GM20431 (cell line): ENCODE data around the gene GPR156.
"Not testable (repeated sequence)": the region's sequence is repeated elsewhere in the genome, so short reads cannot be mapped to it uniquely, and the experiment has no call there.

Source experiments
- in situ Hi-C: fragments of 300-500 bp; cut with MseI, MboI; formaldehyde crosslinking; loops from one replicate; pipeline ENCODE4 v1.15.0; 2020; ENCODE audit warnings: low sequenced_read_pairs; ENCODE audit not compliant: unreplicated experiment

The GPR156 gene

GRCh38 chr3:120168611-120169010 lies 116.4 kb downstream of the GPR156 start:
- in situ Hi-C loops = no loop called here

GRCh38 chr3:120168038-120168437 lies 117.0 kb downstream of the GPR156 start:
- in situ Hi-C loops = no loop called here

GRCh38 chr3:120167488-120167887 lies 117.5 kb downstream of the GPR156 start:
- in situ Hi-C loops = no loop called here

GRCh38 chr3:120163816-120164215 lies 121.2 kb downstream of the GPR156 start:
- in situ Hi-C loops = no loop called here

GRCh38 chr3:120163026-120163425 lies 122.0 kb downstream of the GPR156 start:
- in situ Hi-C loops = no loop called here

- in situ Hi-C loops = no loop called here
Observed at GRCh38 chr3:120162400-120162799, 122.6 kb downstream of the GPR156 start.

- in situ Hi-C loops = no loop called here
Observed at GRCh38 chr3:120161902-120162301, 123.1 kb downstream of the GPR156 start.

- in situ Hi-C loops = no loop called here
Observed at GRCh38 chr3:120160050-120160449, 125.0 kb downstream of the GPR156 start.

GRCh38 chr3:120157681-120158080 lies 127.3 kb downstream of the GPR156 start:
- in situ Hi-C loops = no loop called here

- in situ Hi-C loops = no loop called here
Observed at GRCh38 chr3:120157113-120157512, 127.9 kb downstream of the GPR156 start.

- in situ Hi-C loops = no loop called here
Observed at GRCh38 chr3:120156699-120157098, 128.3 kb downstream of the GPR156 start.

- in situ Hi-C loops = not testable (repeated sequence)
Observed at GRCh38 chr3:120155694-120156093, 129.3 kb downstream of the GPR156 start.

GRCh38 chr3:120155108-120155507 lies 129.9 kb downstream of the GPR156 start:
- in situ Hi-C loops = no loop called here

- in situ Hi-C loops = no loop called here
Observed at GRCh38 chr3:120153294-120153693, 131.7 kb downstream of the GPR156 start.

GRCh38 chr3:120151791-120152190 lies 133.2 kb downstream of the GPR156 start:
- in situ Hi-C loops = no loop called here

GRCh38 chr3:120148187-120148949 lies 136.7 kb downstream of the GPR156 start:
- in situ Hi-C loops = no loop called here

GRCh38 chr3:120147072-120147871 lies 137.8 kb downstream of the GPR156 start:
- in situ Hi-C loops = no loop called here

- in situ Hi-C loops = no loop called here
Observed at GRCh38 chr3:120145542-120146285, 139.3 kb downstream of the GPR156 start.

- in situ Hi-C loops = no loop called here
Observed at GRCh38 chr3:120144267-120144666, 140.8 kb downstream of the GPR156 start.

GRCh38 chr3:120143676-120144075 lies 141.3 kb downstream of the GPR156 start:
- in situ Hi-C loops = no loop called here

- in situ Hi-C loops = no loop called here
Observed at GRCh38 chr3:120142236-120142635, 142.8 kb downstream of the GPR156 start.
